ENCODE measurements around the gene TSC22D4.
"Not testable (repeated sequence)": the region's sequence is repeated elsewhere in the genome, so short reads cannot be mapped to it uniquely, and the experiment has no call there.

TSC22D4 gene

GRCh38 chr7:100478958-100479660 lies at the start of gene TSC22D4:
Gene TSC22D4 (minus strand): TSS chr7:100479214. CDS start chr7:100478038, 1,176 bp downstream.
- DNase-seq, result peak; percentile 94

DNA sequence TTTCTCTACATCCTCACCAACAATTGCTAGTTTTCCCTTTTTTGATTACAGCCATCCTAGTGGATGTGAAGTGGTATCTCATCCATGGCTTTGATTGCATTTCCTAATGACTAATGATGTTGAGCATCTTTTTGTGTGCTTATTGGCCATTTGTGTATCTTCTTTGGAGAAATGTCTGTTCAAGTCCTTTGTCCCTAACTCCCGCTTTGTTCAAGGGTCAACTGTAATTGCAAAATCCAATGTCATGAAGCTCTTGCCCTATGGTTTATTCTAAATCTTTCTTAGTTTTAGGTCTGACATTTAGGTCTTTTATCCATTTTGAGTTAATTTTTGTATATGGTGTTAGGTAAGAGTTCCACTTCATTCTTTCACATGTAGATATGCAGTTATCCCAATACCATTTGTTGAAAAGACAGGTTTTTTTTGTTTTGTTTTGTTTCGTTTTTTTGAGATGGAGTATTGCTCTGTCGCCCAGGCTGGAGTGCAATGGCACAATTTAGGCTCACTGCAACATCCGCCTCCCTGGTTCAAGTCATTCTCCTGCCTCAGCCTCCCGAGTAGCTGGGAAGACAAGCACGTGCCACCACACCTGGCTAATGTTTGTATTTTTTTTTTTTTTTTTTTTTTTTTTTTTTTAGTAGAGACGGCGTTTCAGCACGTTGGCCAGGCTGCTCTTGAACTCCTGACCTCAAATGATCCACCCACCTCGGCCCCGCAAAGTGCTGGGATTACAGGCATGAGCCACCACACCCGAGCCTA lies 49.3 kb upstream of the TSC22D4 start:
- not testable (repeated sequence) for DNase-seq

- not testable (repeated sequence) for DNase-seq
Measured at GRCh38 chr7:100523192-100523591, 44.2 kb upstream of the TSC22D4 start.

DNA sequence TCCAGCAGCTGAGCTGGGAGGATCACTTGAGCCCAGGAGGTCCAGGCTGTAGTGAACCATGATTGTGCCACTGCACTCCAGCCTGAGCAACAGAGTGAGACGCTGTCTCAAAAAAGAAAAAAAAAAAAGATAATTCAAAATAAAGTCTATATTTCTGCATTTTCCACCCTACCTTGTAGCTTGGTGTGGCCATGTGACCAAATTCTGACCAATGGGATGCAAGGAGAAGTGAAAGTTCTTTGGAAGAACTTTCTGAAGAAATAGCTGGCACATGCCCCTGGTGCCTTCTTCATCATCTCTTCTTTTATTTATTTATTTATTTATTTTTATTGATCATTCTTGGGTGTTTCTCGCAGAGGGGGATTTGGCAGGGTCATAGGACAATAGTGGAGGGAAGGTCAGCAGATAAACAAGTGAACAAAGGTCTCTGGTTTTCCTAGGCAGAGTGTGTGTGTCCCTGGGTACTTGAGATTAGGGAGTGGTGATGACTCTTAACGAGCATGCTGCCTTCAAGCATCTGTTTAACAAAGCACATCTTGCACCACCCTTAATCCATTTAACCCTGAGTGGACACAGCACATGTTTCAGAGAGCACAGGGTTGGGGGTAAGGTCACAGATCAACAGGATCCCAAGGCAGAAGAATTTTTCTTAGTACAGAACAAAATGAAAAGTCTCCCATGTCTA lies 43.0 kb upstream of the TSC22D4 start:
- not testable (repeated sequence) for DNase-seq

- no peak for DNase-seq
Measured at GRCh38 chr7:100521076-100521475, 42.1 kb upstream of the TSC22D4 start.

- DNase-seq, result no peak
Measured at GRCh38 chr7:100520138-100520537, 41.1 kb upstream of the TSC22D4 start.

DNA sequence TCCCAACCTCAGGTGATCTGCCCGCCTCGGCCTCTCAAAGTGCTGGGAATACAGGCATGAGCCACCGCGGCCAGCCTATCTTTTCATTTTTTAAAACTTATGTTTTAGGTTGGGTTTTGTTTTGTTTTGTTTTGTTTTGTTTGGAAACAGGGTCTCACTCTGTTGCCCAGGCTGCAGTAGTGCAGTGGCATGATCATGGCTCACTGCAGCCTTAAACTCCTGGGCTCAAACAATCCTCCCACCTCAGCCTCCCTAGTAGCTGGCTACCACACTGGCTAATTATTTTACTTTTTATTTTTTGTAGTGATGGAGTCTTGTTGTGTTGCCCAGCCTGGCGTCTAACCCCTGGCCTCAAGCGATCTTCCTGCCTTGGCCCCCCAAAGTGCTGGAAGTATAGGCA lies 40.6 kb upstream of the TSC22D4 start:
- no peak for DNase-seq

DNA sequence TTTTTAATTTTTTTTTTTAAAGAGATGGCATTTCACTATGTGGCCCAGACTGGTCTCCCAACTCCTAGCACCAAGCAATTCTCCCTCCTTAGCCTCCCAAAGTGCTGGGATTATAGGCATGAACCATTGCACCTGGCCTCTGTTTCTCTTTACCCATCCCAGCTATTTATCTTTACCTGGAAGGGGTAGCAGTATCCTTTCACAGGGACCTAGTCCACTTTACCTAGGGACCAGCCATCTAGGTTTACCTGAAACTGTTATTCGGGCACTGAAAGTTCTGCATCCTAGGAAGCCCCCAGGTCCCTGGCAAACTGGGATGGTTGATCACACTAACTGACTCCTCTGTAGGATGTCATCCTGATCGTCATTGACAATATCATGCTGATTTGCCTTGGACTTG lies 38.3 kb upstream of the TSC22D4 start:
- DNase-seq, result no peak

- peak; percentile 95 for DNase-seq
Measured at GRCh38 chr7:100516135-100516812, 37.3 kb upstream of the TSC22D4 start.

DNA sequence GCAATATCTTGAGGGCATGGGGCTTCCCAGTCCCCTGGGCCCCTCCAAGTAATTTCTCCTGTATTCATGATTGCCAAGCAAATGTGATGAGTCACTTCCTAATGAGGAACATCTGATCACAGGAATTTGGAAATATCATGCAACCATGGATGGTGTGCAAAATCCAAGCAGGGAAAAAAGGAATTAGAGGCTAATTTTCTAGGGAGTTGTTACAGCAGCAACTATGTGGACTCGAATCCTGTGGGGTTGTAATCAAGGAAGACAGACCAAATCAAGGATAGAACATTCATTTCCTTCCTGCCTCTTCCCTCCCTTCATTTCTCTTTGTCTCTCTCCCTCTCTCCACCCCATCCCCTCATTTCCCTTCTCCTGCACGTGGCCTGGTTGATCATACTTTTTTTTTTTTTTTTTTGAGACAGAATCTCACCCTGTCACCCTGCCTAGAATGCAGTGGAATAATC lies 36.1 kb upstream of the TSC22D4 start:
- DNase-seq, result peak; percentile 91

- no peak for DNase-seq
Measured at GRCh38 chr7:100513212-100513810, 34.3 kb upstream of the TSC22D4 start.

GRCh38 chr7:100510437-100511239 lies 31.6 kb upstream of the TSC22D4 start:
- no peak for DNase-seq

GRCh38 chr7:100509231-100509630 lies 30.2 kb upstream of the TSC22D4 start:
- peak; percentile 92 for DNase-seq

GRCh38 chr7:100506356-100506923 lies 27.4 kb upstream of the TSC22D4 start:
- no peak for DNase-seq

GRCh38 chr7:100504887-100505611 lies 26.0 kb upstream of the TSC22D4 start:
- DNase-seq, result no peak

GRCh38 chr7:100504031-100504430 lies 25.0 kb upstream of the TSC22D4 start:
- not testable (repeated sequence) for DNase-seq

- not testable (repeated sequence) for DNase-seq
Measured at GRCh38 chr7:100500743-100501142, 21.7 kb upstream of the TSC22D4 start.

DNA sequence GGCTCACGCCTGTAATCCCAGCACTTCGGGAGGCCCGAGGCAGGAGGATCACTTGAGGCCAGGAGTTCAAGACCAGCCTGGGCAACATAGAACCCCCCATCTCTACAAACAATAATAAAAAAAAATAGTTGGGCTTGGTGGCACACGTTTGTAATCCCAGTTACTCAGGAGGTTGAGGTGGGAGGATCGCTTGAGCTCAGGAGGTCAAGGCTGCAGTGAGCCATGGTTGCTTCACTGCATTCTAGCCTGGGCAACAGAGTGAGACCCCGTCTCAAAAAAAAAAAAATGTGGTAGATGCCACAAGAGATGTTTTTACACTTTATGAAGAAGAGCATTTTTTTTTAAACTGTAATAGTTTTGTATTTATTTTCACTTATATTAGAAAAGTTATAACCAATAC lies 17.5 kb upstream of the TSC22D4 start:
- no peak for DNase-seq

DNA sequence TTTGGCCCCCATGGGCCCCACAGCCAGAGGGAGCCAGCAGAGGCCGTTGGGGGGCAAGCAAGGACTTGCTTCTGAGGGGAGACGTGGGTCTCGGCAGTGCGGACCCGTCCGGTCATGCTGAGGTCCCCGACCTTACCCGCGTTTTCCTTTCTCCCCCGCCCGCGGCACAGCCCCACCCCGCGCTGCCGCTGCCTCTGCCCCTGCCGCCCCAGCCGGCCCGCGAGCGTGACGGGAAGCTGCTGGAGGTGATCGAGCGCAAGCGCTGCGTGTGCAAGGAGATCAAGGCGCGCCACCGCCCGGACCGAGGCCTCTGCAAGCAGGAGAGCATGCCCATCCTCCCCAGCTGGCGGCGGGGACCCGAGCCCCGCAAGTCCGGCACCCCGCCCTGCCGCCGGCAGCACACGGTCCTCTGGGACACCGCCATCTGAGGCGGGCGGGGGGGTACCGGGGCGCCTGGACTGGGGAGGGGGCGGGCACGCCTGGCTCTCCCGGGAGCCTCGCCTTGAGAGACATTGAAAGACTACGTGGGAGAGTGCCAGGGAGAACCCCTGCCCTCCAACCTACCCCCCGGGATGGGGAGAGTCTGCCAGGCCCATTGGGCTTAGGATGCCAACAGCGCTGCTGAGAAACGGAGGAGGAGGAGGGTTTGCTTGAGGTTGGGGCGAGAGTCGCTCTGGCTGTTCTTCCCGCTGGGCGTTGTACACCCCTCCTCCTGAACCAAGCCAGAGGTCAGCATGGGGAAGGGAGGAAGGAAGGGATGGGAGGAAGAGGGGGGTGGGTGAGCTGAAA lies 14.7 kb upstream of the TSC22D4 start:
- no peak for DNase-seq

Data from fibroblast of skin of right biceps (primary cell).